HS-5 (cell line): ENCODE results near the gene TXNDC16.
"Not testable (repeated sequence)": the region's sequence is repeated elsewhere in the genome, so short reads cannot be mapped to it uniquely, and the experiment has no call there.

ENCODE experiments used
- DNase-seq: peaks from one replicate; pipeline ENCODE4 v3.0.0-alpha.2; 2012; ENCODE audit warnings: low read depth

TXNDC16 gene, protein sequence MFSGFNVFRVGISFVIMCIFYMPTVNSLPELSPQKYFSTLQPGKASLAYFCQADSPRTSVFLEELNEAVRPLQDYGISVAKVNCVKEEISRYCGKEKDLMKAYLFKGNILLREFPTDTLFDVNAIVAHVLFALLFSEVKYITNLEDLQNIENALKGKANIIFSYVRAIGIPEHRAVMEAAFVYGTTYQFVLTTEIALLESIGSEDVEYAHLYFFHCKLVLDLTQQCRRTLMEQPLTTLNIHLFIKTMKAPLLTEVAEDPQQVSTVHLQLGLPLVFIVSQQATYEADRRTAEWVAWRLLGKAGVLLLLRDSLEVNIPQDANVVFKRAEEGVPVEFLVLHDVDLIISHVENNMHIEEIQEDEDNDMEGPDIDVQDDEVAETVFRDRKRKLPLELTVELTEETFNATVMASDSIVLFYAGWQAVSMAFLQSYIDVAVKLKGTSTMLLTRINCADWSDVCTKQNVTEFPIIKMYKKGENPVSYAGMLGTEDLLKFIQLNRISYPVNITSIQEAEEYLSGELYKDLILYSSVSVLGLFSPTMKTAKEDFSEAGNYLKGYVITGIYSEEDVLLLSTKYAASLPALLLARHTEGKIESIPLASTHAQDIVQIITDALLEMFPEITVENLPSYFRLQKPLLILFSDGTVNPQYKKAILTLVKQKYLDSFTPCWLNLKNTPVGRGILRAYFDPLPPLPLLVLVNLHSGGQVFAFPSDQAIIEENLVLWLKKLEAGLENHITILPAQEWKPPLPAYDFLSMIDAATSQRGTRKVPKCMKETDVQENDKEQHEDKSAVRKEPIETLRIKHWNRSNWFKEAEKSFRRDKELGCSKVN

DNA sequence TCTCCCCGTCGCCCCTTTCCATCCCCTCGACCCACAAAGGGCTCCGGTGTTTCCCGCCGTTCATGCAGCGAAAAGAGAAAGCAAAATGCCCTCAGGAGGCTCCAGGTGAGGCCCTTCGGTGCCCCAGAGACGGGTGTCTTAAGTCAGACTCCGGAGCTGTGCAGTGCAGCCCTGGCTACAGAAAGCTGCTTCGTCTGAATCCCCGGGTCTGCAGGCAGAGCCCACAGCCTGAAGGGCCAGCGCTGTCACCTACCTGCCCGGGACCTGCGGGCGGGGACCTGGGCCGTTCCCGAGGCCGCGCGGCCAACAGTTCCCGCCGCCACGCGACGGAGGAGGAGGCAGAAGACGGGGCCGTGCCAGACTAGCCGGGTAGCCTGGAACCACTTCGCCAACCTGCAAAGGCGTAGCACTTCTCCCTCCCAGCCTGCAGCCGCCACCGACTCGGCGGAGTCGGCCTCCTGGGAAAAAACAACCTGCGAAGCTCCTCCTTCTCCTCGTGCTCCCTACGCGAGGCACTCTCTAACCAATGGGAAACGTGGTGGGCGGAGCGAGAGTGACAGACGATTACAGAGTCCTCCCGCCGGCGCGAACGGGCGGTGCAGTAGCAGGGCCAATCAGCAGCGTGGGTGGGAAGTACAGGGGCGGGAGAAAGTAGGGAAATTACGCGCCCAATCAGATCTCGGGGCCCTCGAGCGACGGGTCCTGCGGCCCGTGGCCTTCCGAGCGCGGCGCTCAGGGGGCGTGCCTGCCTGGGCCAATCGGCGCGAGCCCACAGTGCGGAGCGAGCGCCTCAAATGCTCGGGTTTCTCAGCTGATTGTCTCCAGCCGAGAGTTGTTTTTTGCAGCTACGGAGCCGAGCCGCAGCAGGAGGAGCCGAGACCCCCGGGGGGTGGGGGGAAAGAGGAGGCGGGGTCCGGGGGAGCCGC lies at the start of gene TXNDC16, which contains the start of gene GPR137C:
TSS of gene TXNDC16 (minus strand) at position 443 of the 926 bp plus-strand sequence. CDS start 8,948 bp downstream, outside the sequence.
TSS of gene GPR137C (plus strand) at position 774 of the 926 bp plus-strand sequence. CDS start 312 bp downstream, outside the sequence.
- DNase-seq = peak; percentile 95

DNA sequence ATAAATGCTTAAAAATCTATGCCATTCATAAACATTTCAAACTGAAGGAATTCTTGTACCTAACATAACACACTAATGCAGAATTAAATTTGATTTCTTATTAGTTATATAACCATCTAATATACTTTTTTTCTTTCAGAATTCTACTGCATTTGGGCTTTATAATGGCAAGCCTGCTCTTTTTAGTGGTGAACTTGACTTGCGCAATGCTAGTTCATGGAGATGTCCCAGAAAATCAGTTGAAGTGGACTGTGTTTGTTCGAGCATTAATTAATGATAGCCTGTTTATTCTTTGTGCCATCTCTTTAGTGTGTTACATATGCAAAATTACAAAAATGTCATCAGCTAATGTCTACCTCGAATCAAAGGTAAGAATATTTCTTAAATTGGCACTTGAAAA lies 47.7 kb upstream of the TXNDC16 start:
- DNase-seq = no peak

DNA sequence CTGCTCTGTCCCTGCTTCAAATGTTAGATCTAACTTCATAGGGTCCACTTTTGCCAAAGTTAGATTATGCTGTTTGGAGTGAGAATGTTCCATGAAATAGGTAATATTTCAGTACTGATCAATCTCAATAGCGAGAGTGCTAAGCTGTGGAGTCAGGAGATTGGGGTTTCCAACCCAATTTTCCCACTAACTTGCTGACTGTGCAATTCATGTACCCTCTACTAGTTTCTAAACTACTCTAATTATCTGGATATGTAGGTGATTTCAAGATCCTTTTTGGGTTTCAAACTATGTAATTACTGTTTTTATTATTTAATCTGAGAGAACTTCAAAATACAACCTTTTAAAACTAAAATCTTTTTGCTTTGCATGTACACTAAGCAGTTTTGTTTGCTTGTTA lies 46.3 kb upstream of the TXNDC16 start:
- DNase-seq = no peak

DNA sequence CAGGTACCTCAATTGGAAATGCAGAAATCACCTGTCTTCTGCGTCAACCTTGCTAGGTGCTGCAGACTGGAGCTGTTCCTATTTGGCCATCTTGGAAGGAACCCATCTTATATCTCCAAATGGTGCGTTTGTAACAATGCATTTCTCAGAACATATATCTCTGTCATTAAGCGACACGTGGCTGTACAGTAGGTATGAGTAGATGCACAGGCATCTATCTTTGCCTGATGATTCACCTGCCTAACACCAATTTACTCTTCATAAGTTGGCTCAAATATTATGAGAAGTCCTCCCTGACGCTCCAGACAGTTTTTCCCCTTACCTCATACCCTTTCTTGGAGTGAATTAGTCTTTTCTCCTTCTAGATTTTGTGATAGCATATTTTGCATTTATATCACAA lies 44.6 kb upstream of the TXNDC16 start:
- DNase-seq = no peak

DNA sequence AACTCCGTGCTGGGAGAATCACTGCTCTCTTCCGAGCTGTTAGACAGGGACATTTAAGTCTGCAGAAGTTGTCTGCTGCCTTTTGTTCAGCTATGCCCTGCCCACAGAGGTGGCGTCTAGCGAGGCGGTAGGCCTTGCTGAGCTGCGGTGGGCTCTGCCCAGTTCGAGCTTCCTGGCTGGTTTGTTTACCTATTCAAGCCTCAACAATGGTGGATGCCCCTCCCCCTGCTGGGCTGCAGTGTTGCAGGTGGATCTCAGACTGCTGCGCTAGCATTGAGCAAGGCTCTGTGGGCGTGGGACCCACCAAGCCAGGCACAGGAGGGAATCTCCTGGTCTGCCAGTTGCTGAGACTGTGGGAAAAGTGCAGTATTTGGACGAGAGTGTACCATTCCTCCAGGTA lies 44.0 kb upstream of the TXNDC16 start:
- no peak for DNase-seq

DNA sequence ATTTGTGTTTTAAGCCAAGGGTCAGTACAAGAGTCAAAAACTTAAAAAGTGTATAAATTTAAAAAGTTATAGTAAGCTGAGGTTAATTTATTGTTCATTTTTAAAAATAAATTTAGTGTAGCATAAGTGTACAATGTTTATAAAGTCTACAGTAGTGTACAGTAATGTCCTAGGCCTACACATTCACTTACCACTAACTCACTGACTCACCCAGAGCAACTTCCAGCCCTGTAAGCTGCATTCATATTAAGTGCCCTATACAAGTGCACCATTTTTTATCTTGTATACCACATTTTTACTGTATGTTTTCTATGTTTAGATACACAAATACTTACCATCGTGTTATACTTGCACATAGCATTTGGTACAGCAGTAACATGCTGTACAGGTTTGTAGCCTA lies 38.0 kb upstream of the TXNDC16 start:
- no peak for DNase-seq

DNA sequence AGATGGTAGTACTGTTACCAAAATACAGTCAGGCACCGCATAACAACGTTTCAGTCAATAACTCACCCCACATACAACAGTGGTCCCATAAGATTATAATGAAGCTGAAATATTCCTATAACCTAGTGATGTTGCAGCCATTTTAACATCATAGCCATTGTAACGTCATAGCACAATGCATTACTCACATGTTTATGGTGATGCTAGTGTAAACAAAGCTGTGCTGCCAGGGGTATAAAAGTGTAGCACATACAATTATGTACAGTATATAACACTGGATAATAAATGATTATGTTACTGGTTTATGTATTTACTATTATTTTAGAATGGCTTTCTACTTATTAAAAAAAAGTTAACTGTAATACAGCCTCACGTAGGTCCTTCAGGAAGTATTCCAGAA lies 37.3 kb upstream of the TXNDC16 start:
- DNase-seq = no peak

DNA sequence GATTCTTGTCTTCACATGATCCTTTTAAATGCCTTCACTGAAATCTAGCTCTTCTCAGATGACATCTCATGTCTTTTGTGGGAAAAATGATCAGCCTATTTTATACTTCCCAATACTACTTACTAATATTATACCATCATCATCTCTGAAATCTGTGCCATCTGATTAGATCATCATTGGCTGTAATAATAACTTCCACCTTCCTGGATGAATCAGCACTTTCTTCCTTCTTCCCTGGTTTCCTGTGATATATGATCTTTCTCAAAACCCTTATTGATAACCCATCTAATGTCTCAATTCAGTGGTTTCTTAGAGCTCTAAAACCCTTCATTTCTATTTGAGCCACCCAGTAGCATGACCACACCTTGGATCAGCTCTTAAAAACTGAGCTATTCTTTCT lies 31.2 kb upstream of the TXNDC16 start:
- no peak for DNase-seq

DNA sequence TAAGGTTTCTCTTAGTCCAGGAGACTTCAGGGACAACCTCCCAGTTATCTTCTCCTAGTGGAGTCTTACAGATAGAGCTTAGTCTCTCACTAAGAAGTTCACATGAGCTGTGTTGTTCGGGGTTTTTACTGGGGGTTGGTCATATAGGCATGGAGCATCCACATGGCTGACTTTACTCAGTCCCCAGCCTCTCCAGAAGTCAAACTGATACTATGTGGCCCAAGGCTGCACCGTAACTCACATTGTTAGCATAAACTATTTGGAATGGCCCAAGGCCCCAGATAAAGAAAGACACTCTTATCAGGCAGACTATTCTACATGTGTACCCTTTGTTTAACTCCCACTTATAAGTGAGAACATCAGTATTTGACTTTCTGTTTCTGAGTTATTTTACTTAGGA lies 23.6 kb upstream of the TXNDC16 start:
- DNase-seq = no peak

DNA sequence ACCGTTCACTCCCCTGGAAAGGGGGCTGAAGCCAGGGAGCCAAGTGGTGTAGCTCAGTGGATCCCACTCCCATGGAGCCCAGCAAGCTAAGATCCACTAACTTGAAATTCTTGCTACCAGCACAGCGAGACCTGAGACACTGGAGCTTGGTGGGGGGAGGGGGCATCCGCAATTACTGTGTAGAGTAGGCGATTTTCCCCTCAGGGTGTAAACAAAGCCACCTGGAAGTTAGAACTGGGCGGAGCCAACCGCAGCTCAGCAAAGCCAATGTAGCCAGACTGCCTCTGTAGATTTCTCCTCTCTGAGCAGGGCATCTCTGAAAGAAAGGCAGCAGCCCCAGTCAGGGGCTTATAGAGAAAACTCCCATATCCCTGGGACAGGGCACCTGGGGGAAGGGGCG lies 16.1 kb upstream of the TXNDC16 start:
- DNase-seq = not testable (repeated sequence)

DNA sequence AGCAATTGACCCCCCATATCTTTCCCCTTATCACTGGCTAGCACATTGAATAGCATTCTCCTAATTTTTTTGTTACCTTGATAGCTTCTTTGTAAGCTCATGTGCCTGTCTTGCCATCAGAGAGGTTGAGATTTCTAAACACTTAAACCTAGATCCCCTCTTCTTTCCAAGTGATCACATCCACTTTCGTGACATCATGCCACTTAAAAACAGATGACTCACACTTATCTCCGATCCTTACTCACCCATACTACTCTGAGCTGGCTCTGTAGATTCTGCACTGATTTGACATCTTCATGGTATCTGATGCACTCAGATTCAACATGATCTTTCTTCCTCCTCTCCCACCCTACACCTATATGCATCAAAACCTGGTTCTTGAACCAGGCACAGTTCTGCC lies 10.8 kb upstream of the TXNDC16 start:
- peak; percentile 44 for DNase-seq

DNA sequence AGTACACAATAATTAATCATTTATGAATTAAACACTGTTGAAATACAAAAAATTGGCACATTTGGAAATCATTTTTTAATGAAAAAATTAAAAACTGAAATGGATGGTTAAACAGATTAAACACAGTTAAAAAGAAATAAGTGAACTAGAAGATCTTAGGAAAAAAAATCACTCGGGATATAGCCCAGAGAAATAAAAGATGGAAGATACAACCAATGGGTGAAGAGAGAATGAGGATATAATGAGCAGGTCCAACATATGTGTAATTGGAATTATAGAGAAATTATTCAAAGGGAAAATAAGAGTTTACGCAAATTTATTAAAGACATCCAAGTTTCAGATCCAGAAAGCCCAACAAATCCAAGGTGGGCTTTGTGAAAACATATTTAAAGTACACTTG lies 6.4 kb upstream of the TXNDC16 start:
- no peak for DNase-seq

DNA sequence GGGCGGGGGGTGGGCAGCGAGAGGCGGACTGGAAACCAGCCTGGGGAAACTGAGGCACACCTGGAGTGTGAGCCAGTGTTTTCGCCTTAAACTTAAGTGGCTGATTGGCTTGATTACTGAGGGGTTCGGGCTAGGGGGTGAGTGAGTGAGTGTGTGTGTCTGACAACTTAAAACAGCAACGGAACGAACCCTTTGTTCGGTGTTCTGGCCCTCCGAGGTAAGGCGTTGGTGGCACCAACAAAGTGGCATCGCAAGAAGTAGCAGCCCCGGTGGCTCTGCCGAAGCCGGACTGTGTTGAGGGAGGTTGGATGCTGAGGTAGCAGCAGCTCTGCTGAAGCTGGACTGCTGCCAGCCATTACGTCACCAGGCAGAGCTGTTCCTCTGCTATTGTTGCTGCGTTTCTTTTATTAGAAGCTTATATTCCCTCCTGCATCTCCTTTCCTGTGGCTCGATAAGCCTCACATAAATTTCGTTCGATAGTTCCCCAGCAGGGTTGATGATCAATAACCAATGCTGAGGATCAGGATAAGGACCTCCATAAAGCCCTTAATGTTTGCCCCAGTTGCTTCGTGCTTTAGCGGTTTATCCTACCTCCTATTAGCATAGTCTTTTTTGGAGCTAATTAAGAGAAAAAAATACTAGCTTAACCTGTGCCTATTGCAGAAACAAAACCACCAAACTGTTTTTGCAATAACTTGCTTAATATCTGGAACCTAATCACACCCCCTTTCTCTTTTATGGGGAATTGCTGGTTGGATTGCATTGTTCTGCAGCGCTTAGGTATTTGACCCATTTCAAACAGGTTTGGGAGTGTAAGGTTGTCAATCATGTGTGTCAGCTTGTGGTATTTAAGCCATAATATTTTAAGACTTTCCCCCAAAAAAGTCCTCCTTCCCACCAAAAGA lies 1.6 kb upstream of the TXNDC16 start:
- peak; percentile 53 for DNase-seq

DNA sequence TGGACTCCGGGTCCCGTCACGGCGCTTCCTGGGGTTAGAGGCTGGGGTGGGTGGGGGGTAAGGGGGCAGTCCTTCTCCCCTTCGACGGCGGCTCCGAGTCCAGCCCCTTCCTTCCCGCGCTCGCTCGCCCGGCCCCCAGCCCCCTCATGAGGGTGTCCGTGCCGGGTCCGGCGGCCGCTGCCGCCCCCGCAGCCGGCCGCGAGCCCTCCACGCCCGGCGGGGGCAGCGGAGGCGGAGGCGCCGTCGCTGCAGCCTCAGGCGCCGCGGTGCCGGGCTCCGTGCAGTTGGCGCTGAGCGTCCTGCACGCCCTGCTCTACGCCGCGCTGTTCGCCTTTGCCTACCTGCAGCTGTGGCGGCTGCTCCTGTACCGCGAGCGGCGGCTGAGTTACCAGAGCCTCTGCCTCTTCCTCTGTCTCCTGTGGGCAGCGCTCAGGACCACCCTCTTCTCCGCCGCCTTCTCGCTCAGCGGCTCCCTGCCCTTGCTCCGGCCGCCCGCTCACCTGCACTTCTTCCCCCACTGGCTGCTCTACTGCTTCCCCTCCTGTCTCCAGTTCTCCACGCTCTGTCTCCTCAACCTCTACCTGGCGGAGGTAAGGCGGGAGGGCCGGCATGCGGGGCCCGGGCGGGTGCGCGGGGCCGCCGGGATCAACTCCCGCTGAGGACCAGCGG lies 831 bp upstream of the TXNDC16 start:
- DNase-seq = no peak

DNA sequence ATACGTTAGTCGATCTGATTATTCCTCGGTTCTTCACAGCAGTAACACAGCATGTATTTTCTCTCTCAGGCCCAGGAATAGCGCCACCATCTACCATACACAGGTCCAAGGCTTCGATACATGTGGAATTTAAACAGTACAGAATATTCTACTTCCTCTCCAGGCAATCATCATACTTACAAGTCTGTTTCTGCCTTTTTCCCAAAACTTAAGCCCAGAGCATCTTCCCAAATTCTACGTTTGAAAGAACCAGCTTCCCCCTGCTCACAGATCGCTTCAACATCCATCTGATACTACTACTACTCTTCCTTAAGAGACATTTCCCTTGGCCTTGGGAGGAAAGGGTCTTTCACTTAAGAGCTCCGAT lies 626 bp downstream of the TXNDC16 start:
- DNase-seq = no peak

DNA sequence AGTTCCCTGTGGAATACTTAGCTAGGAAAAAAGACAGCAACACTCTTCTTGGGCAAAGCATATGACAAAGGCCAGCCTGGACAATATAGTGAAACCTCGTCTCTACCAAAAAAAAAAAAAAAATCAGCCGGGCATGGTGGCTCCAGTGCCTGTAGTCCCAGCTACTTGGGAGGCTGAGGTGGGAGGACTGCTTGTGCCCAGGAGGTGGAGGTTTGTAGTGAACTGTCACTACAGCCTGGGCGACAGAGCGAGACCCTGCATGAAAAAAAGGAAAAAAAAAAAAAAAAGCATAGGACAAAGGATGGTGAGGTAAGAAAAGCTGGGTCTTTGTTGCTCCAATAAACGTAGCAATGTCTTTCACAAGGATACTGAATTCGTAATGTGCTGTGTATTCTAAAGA lies 1.1 kb downstream of the TXNDC16 start:
- DNase-seq = no peak

DNA sequence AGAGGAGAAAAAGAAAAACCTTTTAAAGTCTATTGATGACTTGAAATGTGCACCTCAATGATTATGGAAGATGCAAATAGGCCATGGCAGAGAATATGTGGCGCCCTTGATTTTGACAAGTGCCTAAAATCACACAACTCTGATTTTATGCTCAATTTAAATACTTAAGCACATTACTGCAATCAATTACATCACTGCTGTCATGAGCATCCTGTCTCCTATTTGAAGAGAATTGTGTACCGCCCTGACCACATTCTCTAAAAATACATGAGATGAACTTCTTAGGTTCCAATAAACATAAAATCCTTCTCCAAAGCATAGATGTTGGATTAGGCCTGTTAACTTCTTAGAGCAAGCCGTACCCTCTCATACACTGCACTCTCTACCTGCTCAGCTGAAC lies 1.6 kb downstream of the TXNDC16 start:
- no peak for DNase-seq

DNA sequence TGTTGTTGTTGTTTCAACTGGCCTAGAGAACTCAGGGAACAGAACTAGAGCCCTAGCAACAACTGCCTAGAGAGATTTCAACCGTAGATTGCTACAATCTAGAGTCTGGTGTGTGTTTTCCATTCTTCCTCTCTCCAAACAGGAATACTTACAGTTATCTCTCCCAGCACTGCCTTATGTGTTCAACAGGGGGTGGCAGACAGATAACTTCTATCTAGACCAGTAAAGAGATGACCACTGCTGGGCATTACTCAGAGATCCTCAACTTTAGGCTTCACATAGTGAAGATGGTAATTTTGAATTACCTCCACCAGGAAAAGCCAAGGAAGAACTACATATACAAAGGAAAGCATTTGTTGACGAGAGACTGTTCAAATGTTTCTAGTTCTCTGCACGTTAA lies 4.8 kb downstream of the TXNDC16 start:
- DNase-seq = no peak

DNA sequence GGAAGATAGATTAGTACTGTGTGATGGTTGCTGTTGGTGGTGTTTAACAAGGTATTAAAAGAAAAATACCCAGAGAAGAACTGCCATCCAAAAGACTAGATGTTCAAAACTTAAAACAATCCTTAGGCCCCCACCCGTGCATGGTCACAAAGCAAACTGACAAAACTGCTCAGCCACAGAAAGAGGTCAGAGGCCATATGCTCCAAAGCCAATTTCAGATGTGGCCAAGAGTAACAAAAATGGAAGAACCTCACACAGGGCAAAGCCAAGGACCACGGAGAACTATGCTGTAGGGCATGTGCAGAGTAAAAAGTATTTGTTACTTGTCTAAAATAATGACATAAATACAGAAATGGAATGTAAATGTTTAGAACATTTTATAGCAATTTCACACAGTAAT lies 5.3 kb downstream of the TXNDC16 start:
- no peak for DNase-seq

DNA sequence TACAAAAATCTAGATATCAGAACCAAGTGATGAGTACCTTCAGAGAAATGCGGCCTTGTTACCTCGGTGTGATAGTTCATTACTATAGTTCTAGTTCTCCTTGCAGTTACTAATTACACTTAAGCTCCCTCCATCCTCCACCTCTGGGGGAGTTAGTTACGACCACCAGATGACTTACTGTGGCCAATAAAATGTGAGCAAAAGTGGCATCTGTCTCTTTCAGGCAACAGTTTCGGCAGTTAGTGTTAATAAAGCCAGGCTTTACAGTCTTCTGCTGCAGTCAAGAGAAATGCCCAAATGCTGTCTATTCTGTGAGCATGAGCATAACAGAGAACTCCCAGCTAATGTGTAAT lies 6.0 kb downstream of the TXNDC16 start:
- DNase-seq = no peak
